Measurements from ENCODE around the gene AKAP6. TPM values are rescaled to one million over a fixed set of nuclear protein-coding genes. Genes with fewer than 3 reads are reported as not detected.

AKAP6 gene
- total RNA-seq, 2 experiments from 2014 or later, result 0.13 to 0.72 TPM

DNA sequence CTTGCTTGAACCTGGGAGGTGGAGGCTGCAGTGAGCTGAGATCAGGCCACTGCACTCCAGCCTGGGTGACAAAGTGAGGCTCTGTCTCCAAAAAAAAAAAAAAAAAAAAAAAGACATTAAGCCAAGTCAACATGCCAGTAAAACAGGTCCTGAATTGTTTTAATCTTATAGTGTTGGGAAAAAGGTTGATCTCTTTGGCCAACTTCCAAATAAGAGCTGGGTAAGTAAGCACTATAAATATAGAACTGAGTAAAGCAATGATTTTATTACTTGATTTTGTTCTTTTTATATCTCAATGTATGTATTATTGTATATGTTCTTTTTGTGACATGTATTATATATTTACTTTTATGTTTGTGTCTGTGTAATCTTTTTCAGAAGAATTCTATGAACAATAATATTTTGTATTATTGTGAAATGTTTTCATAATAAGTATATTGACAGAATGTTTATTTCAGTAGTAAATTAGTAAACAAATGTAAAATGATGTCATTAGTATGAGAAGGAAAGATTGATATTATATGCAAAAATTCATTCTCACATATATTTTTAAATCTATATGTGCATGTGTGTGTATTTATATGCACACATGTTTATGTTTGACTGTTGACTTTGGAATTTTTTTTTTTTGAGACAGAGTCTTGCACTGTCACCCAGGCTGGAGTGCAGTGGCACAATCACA, 9.6 kb upstream of the AKAP6 start:
- Histone ChIP-seq H3K4me2 (ENCODE audit: low read length) (no peak overlapping the region), H3K36me3 (ENCODE audit: insufficient read depth, low read length) (no peaks in the 10 kb centered on the region), H4K20me1 (ENCODE audit: insufficient read depth, low read length) (no peaks in the 10 kb centered on the region), H2AFZ (ENCODE audit: low read length) (no peak overlapping the region), H3K4me1 (ENCODE audit: insufficient read depth, low read length, poor library complexity, severe bottlenecking) (no peaks in the 10 kb centered on the region), H3K27ac (ENCODE audit: low read depth, low read length, poor library complexity, severe bottlenecking) (no peak overlapping the region), H3K9me3 (ENCODE audit: low read length) (no peaks in the 10 kb centered on the region), H3K79me2 (ENCODE audit: insufficient read depth, low read depth, low read length) (no peaks in the 10 kb centered on the region), H3K4me3 (ENCODE audit: low read depth, low read length, poor library complexity, severe bottlenecking) (no peak overlapping the region), H3K9me2 (ENCODE audit: insufficient read depth, low read length) (no peaks in the 10 kb centered on the region)
- ChIA-PET CTCF (ENCODE audit: unreplicated experiment) (no interaction called here), POLR2A (interaction anchor here (0.6 to 0.7 kb wide), 4 partner anchors 11 to 1211 kb away, joined by 3 to 7 read pairs (median 4); no protein-coding TSS in a partner anchor)
- DNase-seq (ENCODE audit: low spot score), result no peak
- intact Hi-C loops (cut with micrococcal nuclease; ENCODE audit: unreplicated experiment), result no loop called here
- no peak for TF ChIP-seq EZH2phosphoT487 (IDR thresholded peaks at IDR 0.05; ENCODE audit: borderline replicate concordance, low read depth, low read length)
- TF ChIP-seq, protein P1, sequence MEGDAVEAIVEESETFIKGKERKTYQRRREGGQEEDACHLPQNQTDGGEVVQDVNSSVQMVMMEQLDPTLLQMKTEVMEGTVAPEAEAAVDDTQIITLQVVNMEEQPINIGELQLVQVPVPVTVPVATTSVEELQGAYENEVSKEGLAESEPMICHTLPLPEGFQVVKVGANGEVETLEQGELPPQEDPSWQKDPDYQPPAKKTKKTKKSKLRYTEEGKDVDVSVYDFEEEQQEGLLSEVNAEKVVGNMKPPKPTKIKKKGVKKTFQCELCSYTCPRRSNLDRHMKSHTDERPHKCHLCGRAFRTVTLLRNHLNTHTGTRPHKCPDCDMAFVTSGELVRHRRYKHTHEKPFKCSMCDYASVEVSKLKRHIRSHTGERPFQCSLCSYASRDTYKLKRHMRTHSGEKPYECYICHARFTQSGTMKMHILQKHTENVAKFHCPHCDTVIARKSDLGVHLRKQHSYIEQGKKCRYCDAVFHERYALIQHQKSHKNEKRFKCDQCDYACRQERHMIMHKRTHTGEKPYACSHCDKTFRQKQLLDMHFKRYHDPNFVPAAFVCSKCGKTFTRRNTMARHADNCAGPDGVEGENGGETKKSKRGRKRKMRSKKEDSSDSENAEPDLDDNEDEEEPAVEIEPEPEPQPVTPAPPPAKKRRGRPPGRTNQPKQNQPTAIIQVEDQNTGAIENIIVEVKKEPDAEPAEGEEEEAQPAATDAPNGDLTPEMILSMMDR (conservative IDR thresholded peaks at IDR 0.05; ENCODE audit: low read length), result no peak
- no TSS peak for BruUV-seq (replicated peaks)

DNA sequence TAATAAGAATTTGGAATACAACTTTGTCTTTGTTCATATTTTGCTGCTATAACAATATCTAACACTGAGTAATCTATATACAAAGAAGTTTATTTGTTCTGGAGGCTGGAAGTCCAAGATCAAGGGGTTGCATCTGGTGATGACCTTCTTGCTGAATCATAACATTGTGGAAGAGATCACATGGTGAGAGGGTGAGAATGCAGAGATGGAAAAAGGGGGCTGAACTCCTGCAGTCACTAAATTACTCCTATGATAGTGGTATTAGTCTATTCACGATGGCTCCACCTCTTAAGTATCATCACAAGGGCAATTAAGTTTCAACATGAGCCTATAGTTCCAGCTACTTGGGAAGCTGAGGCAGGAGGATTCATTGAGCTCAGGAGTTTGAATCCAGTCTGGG, 4.5 kb upstream of the AKAP6 start:
- no peak overlapping the region for H2AFZ ChIP-seq (ENCODE audit: low read length)
- H3K4me3 ChIP-seq (ENCODE audit: low read depth, low read length, poor library complexity, severe bottlenecking), result no peak overlapping the region
- POLR2A ChIA-PET, result interaction anchor here (1.0 kb wide), 1 partner anchor 10 kb away, joined by 3 read pairs; no protein-coding TSS in a partner anchor
- CTCF ChIA-PET (ENCODE audit: unreplicated experiment), result no interaction called here
- H4K20me1 ChIP-seq (ENCODE audit: insufficient read depth, low read length), result no peaks in the 10 kb centered on the region
- intact Hi-C loops (cut with micrococcal nuclease; ENCODE audit: unreplicated experiment), result no loop called here
- no peak overlapping the region for H3K27ac ChIP-seq (ENCODE audit: low read depth, low read length, poor library complexity, severe bottlenecking)
- H3K79me2 ChIP-seq (ENCODE audit: insufficient read depth, low read depth, low read length), result no peaks in the 10 kb centered on the region
- H3K9me3 ChIP-seq (ENCODE audit: low read length), result no peaks in the 10 kb centered on the region
- no peak overlapping the region for H3K4me2 ChIP-seq (ENCODE audit: low read length)
- H3K9me2 ChIP-seq (ENCODE audit: insufficient read depth, low read length), result no peaks in the 10 kb centered on the region
- BruUV-seq (replicated peaks), result no TSS peak
- no peaks in the 10 kb centered on the region for H3K36me3 ChIP-seq (ENCODE audit: insufficient read depth, low read length)
- H3K4me1 ChIP-seq (ENCODE audit: insufficient read depth, low read length, poor library complexity, severe bottlenecking), result no peaks in the 10 kb centered on the region
- TF ChIP-seq EZH2phosphoT487 (IDR thresholded peaks at IDR 0.05; ENCODE audit: borderline replicate concordance, low read depth, low read length), result no peak
- TF ChIP-seq, protein P1 (conservative IDR thresholded peaks at IDR 0.05; ENCODE audit: low read length), result no peak
- DNase-seq (ENCODE audit: low spot score), result no peak

DNA sequence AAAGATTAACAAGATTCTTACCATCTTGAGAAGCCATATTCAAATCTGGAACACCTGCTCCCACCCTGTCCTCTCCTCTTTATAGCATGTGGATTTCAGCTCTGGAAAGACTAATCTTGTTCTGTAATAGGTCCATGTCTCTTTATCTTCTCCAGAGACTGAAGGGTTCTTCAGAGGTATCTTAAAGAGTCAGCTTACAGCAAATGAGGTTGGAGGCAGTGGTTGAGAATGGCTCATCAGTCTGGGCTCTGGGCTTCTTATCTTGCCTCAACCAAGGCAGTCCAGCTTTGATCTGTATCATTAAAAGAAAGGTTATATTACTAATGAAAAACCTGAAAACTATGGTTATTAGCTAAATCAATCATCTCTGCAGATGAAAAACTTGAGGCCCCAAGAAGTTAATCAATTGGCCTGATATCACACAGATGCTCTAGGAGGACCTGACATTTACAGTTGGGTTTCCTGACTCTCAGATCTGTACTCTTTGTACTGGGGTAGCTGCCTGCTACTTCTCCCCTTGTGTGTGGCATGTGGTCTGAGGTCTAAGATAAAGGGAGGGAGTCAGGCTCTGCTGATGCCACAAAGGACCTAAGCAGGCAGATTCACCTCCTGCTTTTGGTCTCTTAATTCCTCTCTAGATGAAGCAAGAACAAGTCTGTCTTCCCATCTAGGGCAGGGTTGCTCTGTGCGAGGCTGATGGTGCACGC, 1.7 kb upstream of the AKAP6 start:
- DNase-seq (ENCODE audit: low spot score), result no peak
- H3K27ac ChIP-seq (ENCODE audit: low read depth, low read length, poor library complexity, severe bottlenecking), result no peak overlapping the region
- POLR2A ChIA-PET, result no interaction called here

More for the DNA sequence above, 1.7 kb upstream of the AKAP6 start:
- BruUV-seq (replicated peaks), result no TSS peak
- Histone ChIP-seq H3K79me2 (ENCODE audit: insufficient read depth, low read depth, low read length) (no peaks in the 10 kb centered on the region), H4K20me1 (ENCODE audit: insufficient read depth, low read length) (no peaks in the 10 kb centered on the region), H3K9me3 (ENCODE audit: low read length) (no peaks in the 10 kb centered on the region), H3K9me2 (ENCODE audit: insufficient read depth, low read length) (no peaks in the 10 kb centered on the region), H3K4me1 (ENCODE audit: insufficient read depth, low read length, poor library complexity, severe bottlenecking) (no peaks in the 10 kb centered on the region), H3K36me3 (ENCODE audit: insufficient read depth, low read length) (no peaks in the 10 kb centered on the region), H2AFZ (ENCODE audit: low read length) (no peak overlapping the region), H3K4me2 (ENCODE audit: low read length) (no peak overlapping the region), H3K4me3 (ENCODE audit: low read depth, low read length, poor library complexity, severe bottlenecking) (no peak overlapping the region)
- TF ChIP-seq, protein P1 (conservative IDR thresholded peaks at IDR 0.05; ENCODE audit: low read length), result no peak
- TF ChIP-seq EZH2phosphoT487 (IDR thresholded peaks at IDR 0.05; ENCODE audit: borderline replicate concordance, low read depth, low read length), result no peak
- CTCF ChIA-PET (ENCODE audit: unreplicated experiment), result no interaction called here
- intact Hi-C loops (cut with micrococcal nuclease; ENCODE audit: unreplicated experiment), result no loop called here

Measured in OCI-LY7 (cell line).